HG03521 (cell line): Measurements from ENCODE around the gene POLE.

Experiments
- ATAC-seq: cut with Tn5 transposase; IDR thresholded peaks from one replicate; pipeline ENCODE4 v1.9.1; 2021; ENCODE audit warnings: mild to moderate bottlenecking, moderate library complexity; ENCODE audit not compliant: unreplicated experiment

Gene POLE

DNA sequence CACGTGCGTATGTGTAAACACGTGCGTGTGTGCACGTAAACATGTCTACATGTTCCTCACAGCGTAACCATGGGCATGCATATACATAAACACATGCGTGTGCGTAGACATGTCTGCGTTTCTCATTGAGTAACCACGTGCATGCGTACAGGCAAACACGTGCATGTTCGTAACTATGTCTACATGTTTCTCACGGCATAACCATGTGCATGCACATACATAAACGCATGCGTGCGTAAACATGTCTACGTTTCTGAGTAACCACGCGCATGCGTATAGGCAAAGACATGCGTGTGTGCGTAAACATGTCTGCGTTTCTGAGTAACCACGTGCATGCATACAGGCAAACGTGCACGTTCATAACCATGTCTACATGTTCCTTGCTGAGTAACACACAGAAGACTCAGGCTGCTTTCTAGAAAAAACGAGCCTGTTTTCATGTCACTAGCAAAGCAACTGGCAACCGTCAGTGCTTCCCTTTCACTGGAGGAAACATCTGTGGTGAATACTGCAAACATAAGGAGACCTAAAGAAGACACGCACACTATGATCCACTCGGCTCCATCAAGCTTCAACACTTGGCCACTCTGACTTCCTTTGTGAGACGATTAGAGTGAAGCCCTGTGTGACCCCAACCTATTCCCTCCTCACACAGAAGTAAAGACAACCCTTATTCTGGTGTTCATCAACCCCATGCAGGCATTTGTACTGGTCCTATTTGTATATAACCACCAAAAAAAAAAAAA is 28.8 kb downstream of the POLE start:
- no peak for ATAC-seq

DNA sequence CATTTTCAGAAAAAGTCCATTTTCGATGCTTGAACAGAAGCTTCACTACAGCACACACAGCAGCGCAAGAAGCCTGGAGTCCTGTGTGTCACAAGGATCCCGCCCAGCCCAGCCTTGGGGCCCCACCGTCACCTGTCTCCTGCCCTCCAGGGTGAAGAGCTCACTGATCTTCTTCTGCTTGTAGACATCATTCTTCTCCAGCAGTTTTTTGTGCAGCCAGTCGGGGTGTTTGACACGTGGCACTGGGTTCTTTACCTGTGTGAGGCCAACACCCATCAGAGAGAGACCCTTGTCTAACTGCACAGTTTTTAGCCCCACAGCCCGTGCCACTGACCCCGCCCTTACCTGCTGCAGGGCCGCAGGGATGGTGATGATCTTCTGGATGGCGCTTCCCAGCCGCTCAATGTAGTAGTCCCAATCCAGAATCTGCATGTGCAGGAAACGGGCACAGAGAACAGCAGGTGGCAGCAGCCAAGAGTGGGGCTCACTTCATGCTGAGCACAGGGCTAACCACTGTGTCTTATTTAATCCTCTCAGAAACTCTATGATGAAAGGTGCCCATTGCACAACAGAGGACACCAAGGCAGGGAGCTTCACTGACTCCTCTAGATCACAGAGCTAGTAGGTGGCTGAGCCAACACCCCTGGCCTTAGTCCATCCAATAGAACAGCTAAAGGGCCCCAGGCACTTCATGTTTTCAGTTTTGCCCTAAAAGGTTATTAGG is 30.0 kb downstream of the POLE start:
- ATAC-seq = no peak

GRCh38 chr12:132653567-132654290 is 33.4 kb downstream of the POLE start:
- ATAC-seq = no peak

GRCh38 chr12:132651444-132652100 is 35.6 kb downstream of the POLE start:
- ATAC-seq = no peak

DNA sequence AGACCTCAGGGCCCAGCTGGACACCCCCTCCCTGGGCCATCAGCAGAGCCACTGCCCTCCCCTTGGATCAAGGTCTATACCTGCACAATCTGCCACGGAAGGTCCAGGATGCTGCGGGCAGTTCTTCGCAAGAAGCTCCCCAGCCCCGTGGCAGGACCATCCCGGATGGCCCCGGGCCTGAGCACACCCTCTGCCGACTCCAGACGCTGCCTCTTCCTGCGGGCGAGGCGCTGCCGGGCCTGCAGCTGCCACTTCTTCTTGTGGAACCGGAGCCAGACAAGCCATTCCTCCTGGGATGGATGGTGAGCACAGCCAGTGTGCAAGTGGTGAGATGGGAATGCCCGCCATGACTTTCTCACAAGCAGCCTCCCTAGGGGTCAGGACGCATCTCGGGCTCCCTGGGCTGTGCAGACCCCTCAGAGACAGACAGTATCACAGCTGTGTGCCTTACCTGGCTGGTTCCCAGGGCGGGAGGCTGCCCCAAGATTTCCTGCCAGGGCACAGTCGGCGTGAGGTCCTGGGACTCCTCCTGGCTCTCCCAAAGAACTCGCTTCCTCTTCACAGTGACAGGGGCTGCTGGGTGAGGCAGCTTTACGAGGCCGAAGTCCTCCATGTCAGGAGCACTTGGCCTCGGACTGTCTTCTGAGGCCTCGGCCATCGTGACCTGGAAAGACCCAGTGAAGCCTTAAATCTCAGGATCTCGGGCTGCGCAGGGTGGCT is 37.8 kb downstream of the POLE start:
- no peak for ATAC-seq

DNA sequence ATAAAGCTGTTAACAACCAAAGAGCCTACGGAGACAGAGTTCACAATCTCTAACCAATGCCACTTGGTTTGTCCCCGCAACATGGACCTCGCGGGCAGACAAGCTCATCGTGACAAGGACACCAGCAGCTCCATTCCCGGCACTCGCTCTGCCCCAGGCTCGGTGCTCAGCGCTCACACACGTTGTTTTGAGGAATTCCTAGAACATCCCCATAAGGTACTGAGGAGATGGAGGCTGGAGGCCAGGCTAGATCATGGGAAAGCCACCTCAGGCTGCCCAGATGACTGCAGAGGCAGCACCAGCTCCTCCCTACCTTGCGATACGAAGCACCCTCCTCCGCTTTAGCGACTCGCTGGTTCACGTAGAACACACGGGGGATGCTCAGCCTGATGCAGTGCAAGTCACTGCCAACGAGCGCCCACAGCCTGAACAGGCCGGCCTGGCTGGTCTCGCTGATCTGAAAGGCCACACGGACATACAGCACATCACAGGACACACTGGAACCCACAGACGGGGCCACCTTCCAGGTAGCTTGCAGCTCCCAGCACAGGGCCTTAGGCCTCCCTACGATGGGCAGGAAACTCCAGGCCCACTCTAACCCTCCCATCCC is 38.4 kb downstream of the POLE start:
- ATAC-seq = no peak

- ATAC-seq = no peak
Measured at GRCh38 chr12:132647858-132648257, 39.3 kb downstream of the POLE start.

- ATAC-seq = no peak
Measured at GRCh38 chr12:132646850-132647249, 40.3 kb downstream of the POLE start.

- ATAC-seq = no peak
Measured at GRCh38 chr12:132642846-132643835, 44.0 kb downstream of the POLE start.

GRCh38 chr12:132641811-132642650 is 45.1 kb downstream of the POLE start:
- no peak for ATAC-seq

- ATAC-seq = no peak
Measured at GRCh38 chr12:132640936-132641335, 46.2 kb downstream of the POLE start.

DNA sequence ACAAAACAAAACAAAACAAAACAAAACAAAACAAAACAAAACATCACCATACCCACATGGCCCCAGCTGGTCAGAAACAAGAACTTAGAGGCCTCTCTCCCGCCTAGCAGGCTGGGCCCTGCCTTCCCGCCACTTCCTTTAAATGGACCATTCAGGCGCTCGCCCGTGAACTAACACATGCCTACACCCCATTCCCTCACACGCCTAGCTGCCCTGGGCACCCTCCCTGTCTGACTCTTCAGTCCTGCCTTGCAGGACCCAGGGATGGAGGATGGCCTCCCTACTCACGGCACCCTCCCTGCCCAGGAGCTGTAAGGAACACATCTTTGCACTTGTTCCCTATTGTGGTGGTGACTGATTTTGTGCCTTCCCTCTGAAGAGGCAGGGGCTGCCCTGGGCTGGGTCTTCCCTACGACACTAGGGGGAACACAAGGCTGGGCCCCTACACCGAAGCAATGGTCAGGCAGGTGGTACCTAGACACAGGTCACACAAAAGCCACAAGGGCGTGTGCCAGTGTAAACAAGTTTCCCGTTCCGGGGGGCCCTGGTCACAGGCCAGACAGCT is 47.1 kb downstream of the POLE start:
- no peak for ATAC-seq

DNA sequence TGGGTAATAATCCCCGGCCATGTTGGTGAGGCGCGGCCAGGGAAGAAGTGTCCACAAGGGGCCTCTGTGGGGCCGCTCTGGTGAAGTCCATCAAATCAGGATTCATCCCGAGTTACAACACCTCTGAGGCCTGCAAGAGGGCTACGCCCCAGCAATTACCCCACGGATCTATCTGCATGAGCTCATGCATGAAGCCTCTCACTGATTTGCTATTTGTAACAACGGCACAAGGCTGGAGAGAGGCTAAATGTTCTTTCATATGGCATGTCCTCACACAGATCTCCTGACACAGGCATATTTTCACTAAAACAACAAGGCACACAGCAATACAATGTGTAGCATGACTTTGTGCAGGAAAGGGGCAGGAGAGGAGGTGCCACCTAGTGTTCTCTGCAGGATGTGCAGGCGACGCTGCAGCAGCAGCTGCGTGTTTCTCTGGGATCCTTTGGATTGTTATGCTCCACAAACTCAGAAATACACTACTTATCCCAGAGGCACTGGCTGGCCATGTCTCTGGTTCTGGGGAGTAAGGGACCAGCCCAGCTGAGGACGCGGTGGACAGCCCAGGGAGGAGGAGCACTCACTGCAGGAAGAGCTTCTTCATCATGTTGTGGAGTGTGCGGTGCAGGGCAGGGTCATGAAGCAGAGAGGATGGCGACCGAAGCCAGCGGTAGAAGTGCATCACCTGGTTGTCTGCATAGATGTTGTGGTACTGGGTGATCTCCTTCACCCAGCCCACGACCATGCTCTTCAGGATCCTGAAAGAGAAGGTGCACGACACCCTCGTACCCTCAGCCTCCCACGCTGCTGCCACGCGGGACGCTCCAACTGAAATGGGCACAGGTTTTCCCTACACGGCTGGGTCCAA is 48.4 kb downstream of the POLE start:
- ATAC-seq = no peak

- ATAC-seq = no peak
Measured at GRCh38 chr12:132637811-132638210, 49.3 kb downstream of the POLE start.

- ATAC-seq = no peak
Measured at GRCh38 chr12:132635076-132635955, 51.8 kb downstream of the POLE start.
